ENCODE data around the gene ATP7A. TPM values are rescaled to one million over a fixed set of nuclear protein-coding genes. Genes with fewer than 3 reads are reported as not detected.

The ATP7A gene
- total and polyA plus RNA-seq, 2 experiments from 2014 or later, result 3.7 to 13.0 TPM

- Histone ChIP-seq H3K4me1 (ENCODE audit: insufficient read depth) (no peaks in the 10 kb centered on the region), H3K27ac (no peak overlapping the region), H2AFZ (no peak overlapping the region), H3K9me3 (ENCODE audit: low read depth) (no peaks in the 10 kb centered on the region), H3K9me2 (replicated peaks; ENCODE audit: insufficient read depth) (no peaks in the 10 kb centered on the region), H3K36me3 (replicated peaks; ENCODE audit: insufficient read depth, low read depth) (no peaks in the 10 kb centered on the region), H3K4me2 (no peak overlapping the region), H3K79me2 (no peaks in the 10 kb centered on the region), H3K27me3 (no peaks in the 10 kb centered on the region), H4K20me1 (ENCODE audit: insufficient read depth, poor library complexity, severe bottlenecking) (no peaks in the 10 kb centered on the region), H3K4me3 (no peak overlapping the region)
- DNase-seq (ENCODE audit: low spot score), result no peak
- WGBS (ENCODE audit: low lambda C conversion rate, missing lambda C conversion rate), result 83% methylated on average over 13 of the region's 13 CpGs
- TF ChIP-seq EZH2 (IDR thresholded peaks at IDR 0.05; ENCODE audit: borderline replicate concordance) (no peak), EZH2phosphoT487 (IDR thresholded peaks at IDR 0.05; ENCODE audit: low read depth, severe bottlenecking, unreplicated experiment) (no peak)
These were observed 51.8 kb downstream of the ATP7A start for GRCh38 chrX:77962068-77962902.

GRCh38 chrX:77966361-77966760, 55.9 kb downstream of the ATP7A start:
- no peak overlapping the region for H3K4me2 ChIP-seq
- no peaks in the 10 kb centered on the region for H3K9me3 ChIP-seq (ENCODE audit: low read depth)
- H4K20me1 ChIP-seq (ENCODE audit: insufficient read depth, poor library complexity, severe bottlenecking), result no peaks in the 10 kb centered on the region
- H3K79me2 ChIP-seq, result no peaks in the 10 kb centered on the region
- no peaks in the 10 kb centered on the region for H3K36me3 ChIP-seq (replicated peaks; ENCODE audit: insufficient read depth, low read depth)
- no peak overlapping the region for H3K4me3 ChIP-seq
- TF ChIP-seq EZH2phosphoT487 (IDR thresholded peaks at IDR 0.05; ENCODE audit: low read depth, severe bottlenecking, unreplicated experiment), result no peak
- no peak for TF ChIP-seq CTCF (IDR thresholded peaks at IDR 0.05; ENCODE audit: poor library complexity)
- H3K9me2 ChIP-seq (replicated peaks; ENCODE audit: insufficient read depth), result no peaks in the 10 kb centered on the region
- WGBS (ENCODE audit: low lambda C conversion rate, missing lambda C conversion rate), result 76% methylated on average over 3 of the region's 3 CpGs
- H2AFZ ChIP-seq, result no peak overlapping the region
- H3K4me1 ChIP-seq (ENCODE audit: insufficient read depth), result no peaks in the 10 kb centered on the region
- DNase-seq (ENCODE audit: low spot score), result no peak
- H3K27me3 ChIP-seq, result no peaks in the 10 kb centered on the region
- H3K27ac ChIP-seq, result no peak overlapping the region

GRCh38 chrX:77967631-77968030, 57.1 kb downstream of the ATP7A start:
- H2AFZ ChIP-seq, result no peak overlapping the region
- H3K9me2 ChIP-seq (replicated peaks; ENCODE audit: insufficient read depth), result no peaks in the 10 kb centered on the region

More at GRCh38 chrX:77967631-77968030, 57.1 kb downstream of the ATP7A start:
- H3K27ac ChIP-seq, result no peak overlapping the region
- DNase-seq (ENCODE audit: low spot score), result no peak
- TF ChIP-seq CTCF (IDR thresholded peaks at IDR 0.05; ENCODE audit: poor library complexity), result no peak
- no peak for TF ChIP-seq EZH2 (IDR thresholded peaks at IDR 0.05; ENCODE audit: borderline replicate concordance)
- TF ChIP-seq EZH2phosphoT487 (IDR thresholded peaks at IDR 0.05; ENCODE audit: low read depth, severe bottlenecking, unreplicated experiment), result no peak
- H3K4me1 ChIP-seq (ENCODE audit: insufficient read depth), result no peaks in the 10 kb centered on the region
- H3K4me2 ChIP-seq, result no peak overlapping the region
- H3K79me2 ChIP-seq, result no peaks in the 10 kb centered on the region
- H4K20me1 ChIP-seq (ENCODE audit: insufficient read depth, poor library complexity, severe bottlenecking), result no peaks in the 10 kb centered on the region
- WGBS (ENCODE audit: low lambda C conversion rate, missing lambda C conversion rate), result 66% methylated on average over 1 of the region's 1 CpG
- no peak overlapping the region for H3K4me3 ChIP-seq
- no peaks in the 10 kb centered on the region for H3K27me3 ChIP-seq
- no peaks in the 10 kb centered on the region for H3K36me3 ChIP-seq (replicated peaks; ENCODE audit: insufficient read depth, low read depth)
- H3K9me3 ChIP-seq (ENCODE audit: low read depth), result no peaks in the 10 kb centered on the region

Data from hepatocyte (in vitro differentiated cells).